HTR-8/SVneo (cell line): ENCODE results near the gene HCRTR1.

ENCODE experiments used
- DNase-seq: peaks from one replicate; pipeline ENCODE4 v3.0.0; 2011; ENCODE audit warnings: low spot score, mixed read lengths; ENCODE audit not compliant: insufficient read length
- FAIRE-seq: peaks from 2 replicates; lab custom pipeline; 2011; peaks lifted over from hg19 to GRCh38; lab: Jason Lieb, UNC

HCRTR1 gene

DNA sequence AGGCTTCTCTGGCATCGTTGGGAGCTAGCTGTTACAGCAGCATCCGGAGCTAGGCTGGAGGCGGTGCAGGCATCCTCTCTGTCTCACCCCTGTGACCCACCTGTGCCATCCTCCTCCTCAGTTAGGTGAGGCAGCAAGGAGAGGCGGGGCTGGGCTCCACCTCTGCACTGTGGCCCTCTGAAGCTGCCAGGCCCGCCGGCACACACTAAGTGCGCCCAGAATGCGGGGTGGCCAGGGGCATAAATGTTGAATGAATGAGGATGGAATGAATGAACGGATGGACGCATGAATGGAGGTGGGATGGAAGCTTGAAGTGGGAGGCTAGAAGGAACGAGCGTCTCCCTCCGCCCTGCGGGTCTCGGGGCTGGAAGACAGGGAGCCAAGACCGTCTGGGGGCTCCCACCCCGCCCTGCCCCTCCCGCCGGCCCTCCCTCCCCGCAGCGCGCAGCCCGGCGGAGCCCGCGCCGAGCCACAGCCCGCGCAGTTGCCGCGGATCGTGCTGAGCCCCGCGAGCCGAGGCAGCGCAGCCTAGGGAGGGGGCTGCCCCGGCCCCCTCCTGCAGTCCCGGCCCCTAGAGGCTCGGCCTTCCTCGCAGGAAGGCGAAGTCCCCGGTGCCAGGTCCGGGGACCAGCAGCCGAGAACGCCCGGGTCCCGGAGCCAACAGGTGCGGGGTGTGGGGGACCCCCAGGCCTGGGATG lies at the start of gene HCRTR1:
TSS of gene HCRTR1 (plus strand) at position 472 of the 698 bp plus-strand sequence. CDS start 1,504 bp downstream, outside the sequence.
- no peak for DNase-seq

DNA sequence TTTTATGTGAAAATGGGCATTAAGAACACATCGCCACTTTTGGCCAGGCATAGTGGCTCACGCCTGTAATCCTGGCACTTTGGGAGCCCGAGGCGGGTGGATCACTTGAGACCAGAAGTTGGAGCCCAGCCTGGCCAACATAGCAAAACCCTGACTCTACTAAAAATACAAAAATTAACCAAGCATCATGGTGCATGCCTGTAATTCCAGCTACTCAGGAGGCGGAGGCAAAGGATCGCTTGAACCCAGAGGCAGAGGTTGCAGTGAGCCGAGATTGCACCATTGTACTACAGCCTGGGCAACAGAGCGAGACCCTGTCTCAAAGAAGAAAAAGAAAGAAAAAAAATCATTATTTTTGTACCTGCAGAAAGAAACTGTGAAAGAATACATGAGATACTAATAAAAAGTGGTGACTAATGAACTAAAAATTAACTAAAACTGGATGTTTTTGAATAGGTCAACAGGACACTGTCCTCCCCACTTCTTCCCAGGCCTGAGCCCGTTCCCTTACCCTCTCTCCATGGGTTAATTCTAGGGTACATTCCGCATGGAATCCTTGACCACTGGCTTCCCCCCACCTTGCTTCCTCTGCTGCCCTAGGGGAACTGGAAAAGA lies 49.4 kb upstream of the HCRTR1 start:
- no peak for DNase-seq
- FAIRE-seq, result no peak

More for the DNA sequence above, at the start of gene HCRTR1:
- no peak for FAIRE-seq

DNA sequence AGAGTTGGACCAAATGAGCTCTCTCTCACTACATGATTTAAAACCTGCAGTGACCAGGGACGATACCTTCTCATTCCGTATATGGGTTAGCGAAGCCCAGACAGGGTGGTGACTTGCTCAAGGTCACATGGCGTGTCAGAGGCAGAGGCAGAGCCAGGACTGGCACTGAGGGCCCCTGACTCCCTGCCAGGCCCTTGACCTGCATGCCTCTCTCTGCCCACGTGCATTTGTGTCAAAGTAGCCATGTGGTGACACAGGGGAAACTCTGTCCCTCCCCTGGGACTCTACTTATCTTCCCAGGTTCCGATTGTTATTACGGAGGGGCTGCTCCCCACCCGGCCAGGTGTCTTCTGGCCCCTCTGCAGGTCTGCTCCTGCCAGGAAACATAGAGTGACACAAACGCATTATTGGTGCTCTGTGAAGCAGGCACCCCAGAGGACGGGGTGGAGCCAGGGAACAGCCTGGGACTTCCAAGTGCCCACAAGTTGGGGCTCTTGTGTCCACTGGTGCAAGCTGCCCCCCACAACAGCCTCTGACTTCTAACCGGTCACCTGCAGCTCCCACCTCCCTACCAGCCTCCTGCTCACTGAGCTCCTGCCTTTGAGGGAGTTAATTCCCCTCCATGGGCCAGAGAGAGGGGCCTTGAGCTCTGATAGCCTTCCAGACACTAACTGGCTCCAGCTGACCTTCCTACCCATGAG lies 48.4 kb upstream of the HCRTR1 start:
- FAIRE-seq (no peak), DNase-seq (no peak)

DNA sequence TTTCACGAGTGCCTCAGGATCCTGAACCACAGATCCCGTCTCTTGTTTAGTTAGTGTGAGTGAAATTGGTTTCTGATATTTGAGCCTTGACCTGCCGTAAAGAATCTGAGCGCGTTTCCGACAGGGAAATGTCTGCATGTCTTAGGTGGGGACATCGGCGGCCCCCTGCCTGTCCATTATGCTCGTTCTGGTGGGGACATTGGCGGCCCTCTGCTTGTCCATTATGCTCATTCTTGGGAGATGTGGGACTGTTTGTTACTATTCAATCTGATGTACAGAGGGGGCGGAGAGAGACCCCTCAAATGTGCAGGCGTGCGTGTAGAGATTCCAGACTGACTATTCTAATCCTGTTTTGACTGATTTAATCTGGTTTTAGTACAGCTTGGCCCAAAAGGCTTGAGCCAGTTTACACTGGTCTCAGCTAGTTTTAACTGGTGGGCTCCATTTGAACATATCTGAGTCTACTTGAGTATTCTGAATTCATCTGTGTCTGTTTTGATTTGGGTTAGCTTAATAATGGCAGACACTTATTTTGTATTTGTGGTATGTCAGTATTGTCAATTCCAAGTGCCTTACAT lies 47.8 kb upstream of the HCRTR1 start:
- DNase-seq, result no peak
- FAIRE-seq, result no peak

DNA sequence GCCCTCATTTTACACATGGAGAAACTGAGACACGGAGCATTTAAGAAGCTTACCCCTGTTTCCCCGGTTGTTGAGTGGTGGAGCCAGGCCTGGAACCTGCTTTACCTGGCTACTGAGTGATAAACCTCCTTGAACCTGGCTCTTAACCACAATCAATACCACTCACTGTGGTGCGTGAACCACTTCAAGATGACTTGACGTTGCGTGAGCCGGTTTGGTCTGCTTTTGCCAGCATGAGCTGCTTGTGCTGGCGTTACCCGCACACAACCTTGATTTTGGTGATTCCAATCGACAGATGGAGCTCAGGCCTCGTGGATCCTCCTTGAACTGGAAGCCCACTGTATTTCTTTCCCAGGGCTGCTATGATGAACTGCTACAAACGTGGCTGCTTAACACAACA lies 47.3 kb upstream of the HCRTR1 start:
- FAIRE-seq, result no peak
- DNase-seq, result no peak

DNA sequence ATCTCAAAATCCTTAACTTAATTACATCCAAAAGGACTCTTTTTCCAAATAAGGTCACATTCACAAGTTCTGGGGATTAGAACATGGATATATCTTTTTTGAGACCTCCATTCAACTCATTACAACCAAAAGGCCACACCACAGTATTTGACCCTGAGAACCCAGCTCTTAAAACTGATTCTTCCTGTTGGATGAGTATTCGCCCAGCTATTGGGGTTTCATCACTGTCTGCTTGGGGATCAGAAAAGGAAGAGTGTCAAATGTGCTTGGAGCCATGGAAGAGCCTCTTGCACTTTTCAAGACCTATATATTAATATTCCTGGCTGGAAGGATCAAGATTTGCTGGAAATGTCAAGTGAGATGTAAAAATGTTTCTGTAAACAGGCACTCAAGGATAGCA lies 46.6 kb upstream of the HCRTR1 start:
- FAIRE-seq (no peak), DNase-seq (no peak)

DNA sequence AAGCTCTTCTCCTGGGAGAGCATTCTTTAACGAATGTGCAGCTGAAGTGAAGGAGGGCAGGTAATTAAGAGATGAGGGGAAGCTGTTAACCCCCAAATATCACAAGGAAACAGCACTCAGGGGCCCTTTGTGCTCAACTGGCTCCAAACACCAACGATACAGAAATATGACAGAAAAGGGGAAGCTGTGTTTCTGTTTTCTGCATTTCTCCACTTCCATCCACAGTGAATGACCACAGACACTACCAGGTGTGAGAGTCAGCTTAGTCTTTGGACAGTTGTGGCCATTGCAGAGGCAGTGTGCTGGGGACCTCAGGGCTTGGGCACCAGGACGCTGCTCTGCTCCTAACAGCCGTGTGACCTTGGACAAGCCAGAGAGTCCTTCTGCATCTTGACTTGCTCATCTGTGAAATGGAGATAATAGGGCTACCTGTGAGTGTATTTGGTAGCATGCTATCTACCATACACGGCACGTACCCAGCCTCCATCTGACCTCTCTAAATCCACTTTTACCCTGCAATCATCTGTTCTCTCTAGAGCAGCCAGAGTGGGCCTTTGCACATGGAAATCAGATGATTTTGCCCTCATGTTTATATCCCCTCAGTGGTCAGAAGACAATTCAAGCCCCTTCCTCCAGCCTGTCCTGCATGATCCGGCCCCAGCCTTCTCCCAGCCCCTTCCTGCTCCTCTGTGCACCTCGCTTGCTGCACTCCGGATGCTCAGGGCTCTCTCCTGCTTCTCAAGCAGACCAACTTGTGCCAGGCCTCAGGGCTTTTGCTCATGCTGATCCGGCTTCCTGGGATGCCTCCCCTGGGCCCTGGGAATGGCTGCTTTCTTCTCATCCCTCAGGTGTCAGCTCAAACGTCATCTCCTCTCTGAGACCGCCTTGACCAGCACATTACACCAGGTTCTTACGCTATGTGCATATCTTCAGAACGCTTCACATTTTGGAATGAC lies 45.9 kb upstream of the HCRTR1 start:
- no peak for DNase-seq
- peak; percentile 69 for FAIRE-seq

DNA sequence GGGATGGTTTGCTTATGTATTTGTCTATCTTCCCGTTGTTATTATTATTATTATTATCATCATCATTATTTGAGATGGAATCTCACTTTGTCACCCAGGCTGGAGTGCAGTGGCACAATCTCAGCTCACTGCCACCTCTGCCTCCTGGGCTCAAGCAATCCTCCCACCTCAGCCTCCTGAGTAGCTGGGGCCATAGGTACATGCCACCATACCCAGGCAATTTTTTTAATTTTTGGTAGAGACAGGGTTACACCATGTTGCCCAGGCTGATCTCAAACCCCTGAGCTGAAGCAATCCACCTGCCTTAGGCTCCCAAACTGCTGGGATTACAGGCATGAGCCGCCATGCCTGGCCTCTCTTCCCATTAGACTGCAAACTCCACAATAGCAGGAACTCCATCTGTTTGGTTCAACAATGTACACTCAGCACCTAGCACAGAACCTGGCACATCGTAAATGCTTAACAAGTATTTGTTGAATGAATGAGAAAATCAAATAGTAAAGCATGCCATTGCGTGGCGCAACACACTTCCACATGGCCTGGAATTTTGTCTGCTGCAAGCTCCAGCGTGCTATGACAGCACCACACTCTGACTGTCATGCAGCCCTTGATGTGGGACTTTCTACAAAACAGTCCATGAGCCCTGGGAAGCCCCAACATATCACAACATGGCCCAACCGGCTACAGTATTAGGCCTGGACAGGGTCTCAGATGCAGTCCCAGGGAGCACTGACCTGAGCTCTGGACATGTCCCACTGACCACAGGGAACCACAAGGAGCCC lies 45.0 kb upstream of the HCRTR1 start:
- FAIRE-seq, result no peak
- no peak for DNase-seq

DNA sequence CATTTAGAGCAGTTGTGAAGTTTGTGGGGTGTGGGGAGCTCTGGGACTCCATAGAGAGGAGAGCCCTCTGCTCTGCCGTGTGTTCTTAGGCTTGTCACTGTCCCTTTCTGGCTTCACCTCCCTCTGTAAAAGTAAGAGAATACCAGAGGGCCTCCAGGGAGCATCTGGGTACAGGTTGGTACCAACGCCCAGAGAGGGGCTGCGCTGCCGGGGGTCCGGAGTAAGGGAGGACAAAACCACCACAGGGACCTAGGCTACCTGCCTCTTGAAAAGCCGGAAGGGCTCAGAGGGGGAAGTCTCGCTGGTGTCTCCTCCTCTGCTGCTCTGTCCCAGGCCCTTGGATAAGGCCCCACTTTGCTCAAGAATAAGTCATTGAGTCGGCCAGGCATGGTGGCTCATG lies 44.2 kb upstream of the HCRTR1 start:
- no peak for FAIRE-seq
- DNase-seq, result no peak

DNA sequence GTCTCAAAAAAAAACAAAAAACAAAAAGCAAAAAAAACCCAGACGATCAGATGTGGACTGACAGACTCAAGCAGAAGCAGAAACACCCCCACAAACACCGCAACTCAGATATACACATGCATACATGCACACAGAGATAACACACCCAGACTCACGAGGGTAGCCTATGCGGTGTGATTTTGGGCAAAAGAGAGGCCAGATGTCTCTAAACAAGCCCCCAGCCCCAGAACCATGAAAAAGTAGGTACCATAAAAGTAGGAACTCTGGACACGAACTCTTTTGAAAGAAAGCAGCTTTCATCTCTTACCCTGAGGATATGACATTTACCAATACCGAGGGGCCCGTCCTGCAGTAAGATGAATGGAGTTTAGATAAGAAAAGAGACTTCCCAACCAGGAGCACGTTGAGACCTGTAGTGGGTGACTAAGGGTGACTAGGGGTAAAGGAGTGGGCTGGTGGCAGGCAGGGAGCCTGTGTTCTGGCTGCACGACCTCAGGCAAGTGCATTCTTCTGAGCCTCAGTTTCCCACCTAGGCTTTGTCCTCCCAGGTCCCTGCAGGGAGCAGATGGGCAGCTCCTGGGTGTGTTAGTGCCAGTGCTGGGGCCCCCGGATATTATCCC lies 42.6 kb upstream of the HCRTR1 start:
- FAIRE-seq, result no peak
- no peak for DNase-seq

DNA sequence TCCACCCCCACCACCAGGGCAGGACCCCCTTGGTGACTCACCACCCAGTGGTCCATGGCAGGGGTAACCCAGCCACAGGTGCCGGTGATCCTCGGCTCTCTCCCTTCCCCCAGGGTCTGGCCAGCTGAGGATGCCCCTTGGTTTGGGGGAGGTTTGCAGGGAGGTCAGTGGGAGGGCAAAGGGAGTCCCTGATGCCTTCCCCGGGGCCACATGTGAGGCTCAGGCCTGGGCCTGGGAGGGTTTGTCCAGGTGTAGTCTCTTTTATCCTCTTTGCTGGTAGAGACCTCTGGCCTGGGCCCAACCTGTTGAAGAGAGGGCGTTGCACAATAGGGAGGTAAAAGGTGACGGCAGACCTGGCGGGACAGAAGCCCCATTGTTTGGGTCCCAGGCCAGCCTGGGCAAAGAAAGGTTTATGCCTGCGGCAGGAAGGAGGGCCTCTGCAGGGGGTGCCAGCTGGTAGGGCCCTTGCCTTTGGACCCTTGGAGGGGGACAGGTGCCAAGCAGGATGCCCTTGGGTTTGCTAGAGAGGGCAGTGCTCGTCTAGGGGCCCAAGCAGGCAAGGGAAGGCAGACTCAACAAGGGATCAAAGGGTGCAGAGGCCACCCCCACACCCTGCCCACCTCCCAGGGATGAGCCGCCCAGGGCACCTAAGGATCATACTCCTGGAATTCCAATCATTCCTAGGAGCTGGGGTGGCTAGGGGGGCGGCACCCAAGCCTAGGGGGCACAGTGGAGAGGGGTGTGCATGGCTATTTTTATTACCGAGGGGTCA lies 41.9 kb upstream of the HCRTR1 start:
- no peak for DNase-seq
- FAIRE-seq, result no peak

DNA sequence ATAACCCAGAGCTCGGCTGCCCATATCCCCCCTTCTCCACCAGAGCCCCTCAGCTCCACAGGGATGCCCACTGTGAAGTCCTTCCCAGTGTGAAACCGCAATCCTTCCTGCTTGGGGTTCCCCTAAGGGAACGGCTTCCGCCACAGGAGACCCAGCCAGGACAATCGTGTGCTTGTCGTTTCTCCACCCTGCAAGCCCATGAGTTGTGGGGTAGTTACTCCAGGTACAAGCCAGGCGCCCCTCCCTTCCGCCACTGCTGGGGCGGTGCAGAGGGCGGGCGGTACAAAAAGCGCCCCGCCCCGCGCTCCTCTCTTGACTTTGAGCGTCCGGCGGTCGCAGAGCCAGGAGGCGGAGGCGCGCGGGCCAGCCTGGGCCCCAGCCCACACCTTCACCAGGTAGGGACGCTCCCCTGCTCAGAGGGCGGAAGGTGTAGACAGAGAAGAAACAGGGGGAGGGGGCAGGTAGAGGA lies 41.3 kb upstream of the HCRTR1 start, which contains the start of gene TINAGL1:
TSS of gene TINAGL1 (plus strand) at position 315 of the 469 bp plus-strand sequence. CDS start 634 bp downstream, outside the sequence.
- DNase-seq (no peak), FAIRE-seq (no peak)

DNA sequence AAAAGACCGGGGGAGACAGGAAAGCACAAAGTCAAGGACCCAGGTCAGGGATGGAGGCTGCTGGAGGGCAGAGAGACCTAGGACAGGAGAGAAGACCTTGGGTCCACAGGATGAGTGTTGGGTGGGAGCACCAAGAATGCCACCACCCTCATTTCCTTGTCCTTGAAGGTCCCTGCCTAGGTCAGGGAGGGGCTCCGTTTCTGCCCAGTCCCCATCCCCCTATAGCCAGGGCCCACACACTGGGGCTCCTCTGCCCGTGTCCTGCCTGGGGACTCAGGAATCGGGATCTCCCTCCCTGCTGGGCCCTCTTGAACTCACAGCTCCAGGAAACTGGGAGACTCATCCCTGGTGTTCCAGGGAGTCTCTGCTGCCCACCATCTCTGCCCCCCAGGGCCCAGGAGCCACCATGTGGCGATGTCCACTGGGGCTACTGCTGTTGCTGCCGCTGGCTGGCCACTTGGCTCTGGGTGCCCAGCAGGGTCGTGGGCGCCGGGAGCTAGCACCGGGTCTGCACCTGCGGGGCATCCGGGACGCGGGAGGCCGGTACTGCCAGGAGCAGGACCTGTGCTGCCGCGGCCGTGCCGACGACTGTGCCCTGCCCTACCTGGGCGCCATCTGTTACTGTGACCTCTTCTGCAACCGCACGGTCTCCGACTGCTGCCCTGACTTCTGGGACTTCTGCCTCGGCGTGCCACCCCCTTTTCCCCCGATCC lies 40.6 kb upstream of the HCRTR1 start:
- DNase-seq (no peak), FAIRE-seq (no peak)

DNA sequence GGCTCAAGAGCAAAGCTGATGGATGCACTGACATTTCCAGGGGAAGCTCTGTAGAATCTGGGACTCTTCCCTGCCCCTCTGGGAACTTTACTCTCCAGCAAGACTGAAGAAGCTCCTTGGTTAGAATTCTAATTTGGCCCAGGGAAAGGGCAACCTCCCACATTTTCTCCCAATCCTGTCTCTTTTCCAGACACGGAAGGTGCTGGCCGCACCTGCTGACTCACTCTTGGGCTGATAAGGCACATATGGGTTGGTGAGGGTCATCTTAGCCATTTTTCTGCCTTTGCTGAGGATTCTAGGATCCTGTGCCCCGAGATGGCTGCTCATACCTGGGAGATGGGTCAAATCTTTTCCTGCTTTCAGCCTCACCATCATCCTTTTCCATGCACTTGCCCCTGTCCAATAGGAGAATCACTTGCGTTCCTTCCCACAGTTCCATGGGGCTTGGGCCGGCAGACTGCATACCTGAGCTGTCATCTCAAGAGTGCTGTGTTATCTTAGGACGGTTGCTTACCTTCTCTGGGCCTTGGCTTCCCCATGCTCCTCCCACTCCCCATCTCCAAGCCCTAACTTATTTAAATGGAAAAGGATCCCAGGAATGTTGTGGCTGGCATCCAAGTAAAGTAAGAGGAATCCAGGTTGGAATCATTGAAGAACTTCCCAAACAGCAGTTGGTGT lies 39.8 kb upstream of the HCRTR1 start:
- FAIRE-seq, result no peak
- no peak for DNase-seq

DNA sequence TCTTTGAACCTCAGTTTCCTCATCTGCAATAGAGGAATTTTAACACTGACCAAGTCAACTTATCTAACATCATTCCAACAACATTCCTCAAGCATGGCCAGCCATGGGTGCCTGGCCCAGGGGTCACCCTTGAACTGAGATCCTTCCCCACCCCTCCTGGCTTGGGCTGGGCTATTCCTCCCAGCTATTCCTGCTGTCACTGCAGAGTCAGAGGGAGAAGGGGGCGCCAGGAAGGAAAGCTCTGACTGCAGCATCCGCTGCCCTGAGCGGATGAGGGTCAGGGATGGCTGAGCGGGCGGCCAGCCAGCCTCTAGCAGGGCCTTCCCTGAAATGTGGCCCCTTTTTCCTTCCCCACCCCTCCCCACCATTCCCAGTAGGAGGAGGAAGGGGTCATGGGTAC lies 38.1 kb upstream of the HCRTR1 start:
- no peak for DNase-seq
- FAIRE-seq, result no peak

DNA sequence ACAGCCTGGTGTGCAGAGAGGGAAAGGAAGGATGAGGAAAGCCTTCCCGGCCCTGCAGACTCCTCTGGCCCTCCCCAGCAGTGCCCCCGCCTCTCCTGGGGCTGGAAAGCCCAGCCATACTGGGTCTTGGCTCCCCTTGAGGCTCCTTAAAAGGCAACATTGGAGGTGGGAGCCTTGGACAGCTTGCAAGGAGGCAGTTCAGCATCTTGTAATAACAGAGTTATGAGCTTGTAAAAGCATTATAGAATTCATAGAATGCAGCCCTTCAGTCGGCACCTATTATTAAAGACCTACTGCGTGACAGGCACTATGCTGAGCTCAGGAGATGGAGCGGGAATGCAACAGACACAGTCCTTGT lies 37.0 kb upstream of the HCRTR1 start:
- DNase-seq (no peak), FAIRE-seq (no peak)
